ENCODE measurements around the gene KIF26A.

The KIF26A gene

GRCh38 chr14:104201063-104201462 lies 62.7 kb downstream of the KIF26A start:
- POLR2A ChIA-PET (ENCODE audit: low non-redundant PET): no interaction called here
- CTCF ChIA-PET: no interaction called here

GRCh38 chr14:104201496-104201895 lies 63.1 kb downstream of the KIF26A start:
- no peak for TF ChIP-seq CTCF (conservative IDR thresholded peaks at IDR 0.05; ENCODE audit: low read depth)
- CTCF ChIA-PET: no interaction called here
- no peak for DNase-seq (ENCODE audit: low spot score)
- H3K27ac ChIP-seq: no peak overlapping the region
- POLR2A ChIA-PET (ENCODE audit: low non-redundant PET): no interaction called here

More at GRCh38 chr14:104201063-104201462, 62.7 kb downstream of the KIF26A start:
- no peak overlapping the region for H3K27ac ChIP-seq
- no peak for TF ChIP-seq CTCF (conservative IDR thresholded peaks at IDR 0.05; ENCODE audit: low read depth)
- DNase-seq (ENCODE audit: low spot score): no peak

GRCh38 chr14:104202259-104203070 lies 64.1 kb downstream of the KIF26A start:
- POLR2A ChIA-PET (ENCODE audit: low non-redundant PET): no interaction called here
- DNase-seq (ENCODE audit: low spot score): no peak
- no peak overlapping the region for H3K27ac ChIP-seq
- CTCF ChIA-PET: interaction anchor here (0.5 kb wide), 1 partner anchor 138 kb away, joined by 3 read pairs; no protein-coding TSS in a partner anchor
- no peak for TF ChIP-seq CTCF (conservative IDR thresholded peaks at IDR 0.05; ENCODE audit: low read depth)

GRCh38 chr14:104203071-104203425 lies 64.7 kb downstream of the KIF26A start:
- ChIA-PET CTCF (no interaction called here), POLR2A (ENCODE audit: low non-redundant PET) (no interaction called here)
- no peak for DNase-seq (ENCODE audit: low spot score)
- no peak overlapping the region for H3K27ac ChIP-seq
- TF ChIP-seq CTCF (conservative IDR thresholded peaks at IDR 0.05; ENCODE audit: low read depth): no peak

GRCh38 chr14:104204660-104205149 lies 66.3 kb downstream of the KIF26A start:
- TF ChIP-seq CTCF (conservative IDR thresholded peaks at IDR 0.05; ENCODE audit: low read depth): no peak
- CTCF ChIA-PET: no interaction called here
- no peak overlapping the region for H3K27ac ChIP-seq
- no peak for DNase-seq (ENCODE audit: low spot score)
- POLR2A ChIA-PET (ENCODE audit: low non-redundant PET): no interaction called here

- no peak for DNase-seq (ENCODE audit: low spot score)
- TF ChIP-seq CTCF (conservative IDR thresholded peaks at IDR 0.05; ENCODE audit: low read depth): no peak
- ChIA-PET CTCF (interaction anchor here (0.6 kb wide), 1 partner anchor 60 kb away, joined by 4 read pairs; no protein-coding TSS in a partner anchor), POLR2A (ENCODE audit: low non-redundant PET) (no interaction called here)
- no peak overlapping the region for H3K27ac ChIP-seq
Observed at GRCh38 chr14:104205781-104206180, 67.4 kb downstream of the KIF26A start.

Data from RWPE1 (cell line).